HEK293 (cell line): Measurements from ENCODE around the gene MAP7.

Experiments used
- CTCF ChIA-PET: fragments of 350-600 bp; formaldehyde crosslinking; extraction: SDS; loops from one replicate; lab custom pipeline; 2021; ENCODE audit warnings: antibody characterized with exemption; lab: Yijun Ruan, JAX
- POLR2A ChIA-PET: fragments of 300-600 bp; formaldehyde crosslinking; extraction: SDS; loops from one replicate; lab custom pipeline; 2020; ENCODE audit warnings: antibody characterized with exemption, inconsistent platforms; lab: Yijun Ruan, JAX
- H3K27ac ChIP-seq: fragments of 200-500 bp; sonication (Bioruptor generic); 2 replicates; pipeline ENCODE4 v1.5.1; 2014; ENCODE audit warnings: low read depth, low read length, control low read depth, inconsistent platforms; ENCODE audit errors: extremely low read depth
- H3K36me3 ChIP-seq, 2 experiments: fragments of 200-500 bp in 1 of 2; sonication (Bioruptor generic) in 1 of 2; 1 replicate in 1 of 2; 2 replicates in 1 of 2; pipeline ENCODE4 v1.5.1; 2014 to 2017; ENCODE audit warnings: inconsistent platforms in 2 of 2, low read length in 2 of 2; ENCODE audit not compliant: control insufficient read depth in 2 of 2, insufficient read depth in 1 of 2
- H3K4me1 ChIP-seq: fragments of 200-500 bp; sonication (Bioruptor generic); 2 replicates; pipeline ENCODE4 v1.5.1; 2014; ENCODE audit warnings: mild to moderate bottlenecking, low read length, inconsistent platforms; ENCODE audit not compliant: control insufficient read depth, insufficient read depth
- H3K4me3 ChIP-seq: 2 replicates; pipeline ENCODE4 v1.5.1; 2011; ENCODE audit warnings: low read depth, mild to moderate bottlenecking, control low read depth, low read length, moderate library complexity
- H3K9me3 ChIP-seq: fragments of 200-500 bp; sonication (Bioruptor generic); 2 replicates; pipeline ENCODE4 v1.5.1; 2014; ENCODE audit warnings: low read depth, low read length, inconsistent platforms; ENCODE audit not compliant: control insufficient read depth, insufficient read depth
- INSM2 ChIP-seq: fragments of 450-650 bp; formaldehyde crosslinking; IDR thresholded peaks from 2 replicates; pipeline ENCODE4 v1.5.1; 2016; ENCODE audit warnings: missing biosample characterization, missing genetic modification characterization
- KLF16 ChIP-seq: fragments of 450-650 bp; formaldehyde crosslinking; IDR thresholded peaks from 2 replicates; pipeline ENCODE4 v1.5.1; 2017; ENCODE audit warnings: missing biosample characterization, missing genetic modification characterization
- MEIS1 ChIP-seq: sonication (generic); formaldehyde crosslinking; IDR thresholded peaks from 2 replicates; pipeline ENCODE4 v1.8.1; 2022; ENCODE audit warnings: missing genetic modification reagents, mild to moderate bottlenecking, borderline replicate concordance
- PRDM4 ChIP-seq: fragments of 450-650 bp; formaldehyde crosslinking; IDR thresholded peaks from 2 replicates; pipeline ENCODE4 v1.5.1; 2017; ENCODE audit warnings: missing biosample characterization, missing genetic modification characterization
- TSHZ1 ChIP-seq: fragments of 450-650 bp; formaldehyde crosslinking; IDR thresholded peaks from 2 replicates; pipeline ENCODE4 v1.5.1; 2016; ENCODE audit warnings: missing biosample characterization, missing genetic modification characterization, borderline replicate concordance
- ZIC2 ChIP-seq: fragments of 450-650 bp; formaldehyde crosslinking; IDR thresholded peaks from 2 replicates; pipeline ENCODE4 v1.5.1; 2016; ENCODE audit warnings: missing biosample characterization, missing genetic modification characterization
- ZNF112 ChIP-seq: fragments of 450-650 bp; formaldehyde crosslinking; IDR thresholded peaks from 2 replicates; pipeline ENCODE4 v1.5.0; 2017; ENCODE audit warnings: missing biosample characterization, missing genetic modification characterization
- ZNF174 ChIP-seq: fragments of 450-650 bp; formaldehyde crosslinking; IDR thresholded peaks from 2 replicates; pipeline ENCODE4 v1.5.0; 2017; ENCODE audit warnings: missing biosample characterization, mild to moderate bottlenecking, missing genetic modification characterization
- ZNF184 ChIP-seq: fragments of 450-650 bp; IDR thresholded peaks from 2 replicates; pipeline ENCODE4 v1.5.1; 2018; ENCODE audit warnings: missing biosample characterization, mild to moderate bottlenecking, missing genetic modification characterization
- ZNF24 ChIP-seq: fragments of 450-650 bp; formaldehyde crosslinking; IDR thresholded peaks from 2 replicates; pipeline ENCODE4 v1.5.1; 2016; ENCODE audit warnings: missing biosample characterization, missing genetic modification characterization
- ZNF26 ChIP-seq: fragments of 450-650 bp; formaldehyde crosslinking; IDR thresholded peaks from 2 replicates; pipeline ENCODE4 v1.5.1; 2016; ENCODE audit warnings: missing biosample characterization, missing genetic modification characterization
- ZNF266 ChIP-seq: fragments of 450-650 bp; formaldehyde crosslinking; IDR thresholded peaks from 2 replicates; pipeline ENCODE4 v1.5.1; 2016; ENCODE audit warnings: missing biosample characterization, missing genetic modification characterization, low read depth
- ZNF341 ChIP-seq: fragments of 450-650 bp; formaldehyde crosslinking; IDR thresholded peaks from 2 replicates; pipeline ENCODE4; 2016; ENCODE audit warnings: low read depth, missing biosample characterization, missing genetic modification characterization
- ZNF37A ChIP-seq: fragments of 450-650 bp; IDR thresholded peaks from 2 replicates; pipeline ENCODE4 v1.5.1; 2018; ENCODE audit warnings: missing biosample characterization, missing genetic modification characterization
- ZNF423 ChIP-seq: fragments of 450-650 bp; formaldehyde crosslinking; IDR thresholded peaks from 2 replicates; pipeline ENCODE4 v1.5.1; 2016; ENCODE audit warnings: missing biosample characterization, missing genetic modification characterization
- ZNF514 ChIP-seq: fragments of 450-650 bp; formaldehyde crosslinking; IDR thresholded peaks from 2 replicates; pipeline ENCODE4 v1.5.1; 2016; ENCODE audit warnings: missing biosample characterization, missing genetic modification characterization
- ZNF660 ChIP-seq: fragments of 450-650 bp; IDR thresholded peaks from 2 replicates; pipeline ENCODE4 v1.5.1; 2018; ENCODE audit warnings: missing biosample characterization, mild to moderate bottlenecking, missing genetic modification characterization
- ZNF664 ChIP-seq: fragments of 450-650 bp; formaldehyde crosslinking; IDR thresholded peaks from 2 replicates; pipeline ENCODE4 v1.5.1; 2016; ENCODE audit warnings: missing biosample characterization, missing genetic modification characterization
- ZNF76 ChIP-seq: fragments of 450-650 bp; formaldehyde crosslinking; IDR thresholded peaks from 2 replicates; pipeline ENCODE4; 2016; ENCODE audit warnings: low read depth, missing biosample characterization, missing genetic modification characterization, borderline replicate concordance
- ZNF768 ChIP-seq: fragments of 450-650 bp; formaldehyde crosslinking; IDR thresholded peaks from 2 replicates; pipeline ENCODE4 v1.5.1; 2018; ENCODE audit warnings: missing biosample characterization, mild to moderate bottlenecking, missing genetic modification characterization
- ZSCAN16 ChIP-seq: fragments of 450-650 bp; formaldehyde crosslinking; IDR thresholded peaks from 2 replicates; pipeline ENCODE4 v1.5.1; 2016; ENCODE audit warnings: missing biosample characterization, missing genetic modification characterization

MAP7 gene

DNA sequence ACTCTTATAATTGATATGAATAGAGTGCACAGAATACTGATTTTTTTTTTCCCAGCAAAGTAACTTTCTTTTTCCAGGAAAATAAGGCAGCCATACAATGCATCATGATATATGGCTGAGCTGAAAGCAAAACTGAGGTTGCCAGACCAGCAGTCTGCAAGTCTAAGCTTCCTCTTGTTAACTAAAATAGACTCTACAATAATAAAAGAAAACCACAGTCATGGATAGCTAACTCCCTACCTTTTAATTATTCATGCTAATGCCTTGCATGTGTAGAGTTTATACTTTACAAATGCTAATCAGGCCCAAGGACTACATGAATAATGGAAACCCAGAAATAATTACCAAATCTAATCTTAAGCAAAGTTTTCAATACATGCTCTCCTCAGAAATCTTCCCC, 47.4 kb downstream of the MAP7 start (continued):
- TF ChIP-seq TSHZ1 (tag by site-specific recombination) (no peak), ZNF514 (tag by site-specific recombination) (no peak)

- no peaks in the 10 kb centered on the region for H3K9me3 ChIP-seq
- ChIA-PET POLR2A (no interaction called here), CTCF (no interaction called here)
Observed at GRCh38 chr6:136501514-136501913, 48.7 kb downstream of the MAP7 start.

More at GRCh38 chr6:136501514-136501913, 48.7 kb downstream of the MAP7 start:
- Histone ChIP-seq H3K4me1 (peaks cover 15% of the 10 kb centered on the region), H3K36me3 (no peaks in the 10 kb centered on the region), H3K27ac (no peak overlapping the region), H3K4me3 (no peak overlapping the region)
- no peak for TF ChIP-seq ZNF660 (tag by site-specific recombination)
- TF ChIP-seq ZIC2 (tag by site-specific recombination): no peak
- TF ChIP-seq ZNF76 (tag by site-specific recombination): no peak
- no peak for TF ChIP-seq ZNF423 (tag by site-specific recombination)
- TF ChIP-seq ZNF341 (tag by site-specific recombination): no peak
- TF ChIP-seq PRDM4 (tag by site-specific recombination): no peak
- TF ChIP-seq ZNF266 (tag by site-specific recombination): no peak
- TF ChIP-seq ZNF24: no peak
- TF ChIP-seq ZNF184 (tag by site-specific recombination): no peak
- TF ChIP-seq TSHZ1 (tag by site-specific recombination): no peak
- TF ChIP-seq ZNF26 (tag by site-specific recombination): no peak
- no peak for TF ChIP-seq ZNF174 (tag by site-specific recombination)
- TF ChIP-seq ZSCAN16 (tag by site-specific recombination): no peak
- TF ChIP-seq MEIS1 (CRISPR knock-in tag): no peak
- no peak for TF ChIP-seq INSM2 (tag by site-specific recombination)
- no peak for TF ChIP-seq ZNF37A (tag by site-specific recombination)
- no peak for TF ChIP-seq KLF16
- TF ChIP-seq ZNF768 (tag by site-specific recombination): no peak
- TF ChIP-seq ZNF664 (tag by site-specific recombination): no peak
- no peak for TF ChIP-seq ZNF112 (tag by site-specific recombination)
